CD4-positive, alpha-beta T cell (primary cell): ENCODE data around the gene RER1. TPM values are rescaled to one million over a fixed set of nuclear protein-coding genes. Genes with fewer than 3 reads are reported as not detected.

Experiments
- ATAC-seq: fragments of 200-7000 bp; cut with Tn5 transposase; one replicate; pipeline ENCODE4 v1.10.0; 2022; ENCODE audit warnings: mild to moderate bottlenecking; ENCODE audit not compliant: poor library complexity
- CTCF ChIA-PET: fragments of 350-600 bp; sonication (Branson Sonifier 250); formaldehyde crosslinking; loops from one replicate; lab custom pipeline; 2021; ENCODE audit warnings: antibody characterized with exemption, inconsistent platforms; lab: Charles Lee
- POLR2A ChIA-PET: fragments of 350-600 bp; sonication (Branson Sonifier 250); formaldehyde crosslinking; loops from one replicate; lab custom pipeline; 2021; ENCODE audit warnings: antibody characterized with exemption, inconsistent platforms; lab: Charles Lee
- DNase-seq, 14 experiments: peaks; one replicate each; pipeline ENCODE4 v3.0.0-alpha.2; 2013 to 2020; ENCODE audit warnings: mixed read lengths in 2 of 14
- H3K27ac ChIP-seq, 2 donors: one replicate each; pipeline versions ENCODE4 v1.5.1 to v1.7.0; 2013; ENCODE audit warnings: low read length in 2 of 2, low read depth in 1 of 2, mild to moderate bottlenecking in 1 of 2
- H3K27me3 ChIP-seq, 2 experiments: 1 replicate in 1 of 2; 2 replicates in 1 of 2; pipeline versions ENCODE4 v1.6.1 to v1.7.0; 2013; ENCODE audit warnings: low read length in 2 of 2, control low read depth in 1 of 2, mild to moderate bottlenecking in 1 of 2, moderate library complexity in 1 of 2; ENCODE audit not compliant: insufficient read depth in 2 of 2, control insufficient read depth in 1 of 2
- H3K36me3 ChIP-seq: one replicate; pipeline ENCODE4 v1.6.1; 2013; ENCODE audit warnings: low read length, control low read depth; ENCODE audit not compliant: insufficient read depth
- H3K4me1 ChIP-seq: one replicate; pipeline ENCODE4 v1.6.1; 2013; ENCODE audit warnings: low read length, control low read depth; ENCODE audit not compliant: insufficient read depth
- H3K4me3 ChIP-seq: one replicate; pipeline ENCODE4 v1.5.1; 2013; ENCODE audit warnings: mild to moderate bottlenecking, low read length, moderate library complexity
- H3K9me3 ChIP-seq, 2 experiments: 1 replicate in 1 of 2; 2 replicates in 1 of 2; pipeline versions ENCODE4 v1.6.1 to v1.7.0; 2013; ENCODE audit warnings: low read length in 2 of 2, mild to moderate bottlenecking in 2 of 2, control low read depth in 1 of 2, moderate library complexity in 1 of 2; ENCODE audit not compliant: control insufficient read depth in 1 of 2, insufficient read depth in 1 of 2
- H3K27ac Mint-ChIP-seq: one replicate; pipeline ENCODE4 v1.8.0; 2020; ENCODE audit warnings: mixed read lengths
- H3K27me3 Mint-ChIP-seq: one replicate; pipeline ENCODE4 v1.8.0; 2021; ENCODE audit warnings: mixed read lengths
- H3K36me3 Mint-ChIP-seq: one replicate; pipeline ENCODE4 v1.8.0; 2021; ENCODE audit warnings: low read depth, mixed read lengths
- H3K4me1 Mint-ChIP-seq: one replicate; pipeline ENCODE4 v1.8.0; 2021; ENCODE audit warnings: low read depth, mixed read lengths
- H3K4me3 Mint-ChIP-seq: one replicate; pipeline ENCODE4 v1.8.0; 2020; ENCODE audit warnings: mild to moderate bottlenecking, mixed read lengths
- H3K9me3 Mint-ChIP-seq: one replicate; pipeline ENCODE4 v1.8.0; 2020; ENCODE audit warnings: mixed read lengths
- intact Hi-C, 2 experiments: fragments of 100-400 bp; cut with DNase I in 1 of 2; cut with micrococcal nuclease in 1 of 2; formaldehyde crosslinking; loops; one replicate each; pipeline versions ENCODE4 v1.15.1 to v1.9.0; 2023 to 2025; cut with DNase I, micrococcal nuclease
- total RNA-seq, 174 experiments: library from RNA in 2 of 174; stranded (reverse) in 2 of 174; gene quantifications; one replicate each; pipeline ENCODE4 v1.2.3 and lab custom pipeline; 2021 to 2026
- TF ChIP-seq, protein P1 (sequence below): fragments of 200-600 bp; IDR thresholded peaks from one replicate; pipeline ENCODE4 v1.8.0; 2022; ENCODE audit warnings: antibody characterized with exemption, mild to moderate bottlenecking

The RER1 gene
- total RNA-seq, 2 experiments from 2014 or later: 57.9 to 60.7 TPM

DNA sequence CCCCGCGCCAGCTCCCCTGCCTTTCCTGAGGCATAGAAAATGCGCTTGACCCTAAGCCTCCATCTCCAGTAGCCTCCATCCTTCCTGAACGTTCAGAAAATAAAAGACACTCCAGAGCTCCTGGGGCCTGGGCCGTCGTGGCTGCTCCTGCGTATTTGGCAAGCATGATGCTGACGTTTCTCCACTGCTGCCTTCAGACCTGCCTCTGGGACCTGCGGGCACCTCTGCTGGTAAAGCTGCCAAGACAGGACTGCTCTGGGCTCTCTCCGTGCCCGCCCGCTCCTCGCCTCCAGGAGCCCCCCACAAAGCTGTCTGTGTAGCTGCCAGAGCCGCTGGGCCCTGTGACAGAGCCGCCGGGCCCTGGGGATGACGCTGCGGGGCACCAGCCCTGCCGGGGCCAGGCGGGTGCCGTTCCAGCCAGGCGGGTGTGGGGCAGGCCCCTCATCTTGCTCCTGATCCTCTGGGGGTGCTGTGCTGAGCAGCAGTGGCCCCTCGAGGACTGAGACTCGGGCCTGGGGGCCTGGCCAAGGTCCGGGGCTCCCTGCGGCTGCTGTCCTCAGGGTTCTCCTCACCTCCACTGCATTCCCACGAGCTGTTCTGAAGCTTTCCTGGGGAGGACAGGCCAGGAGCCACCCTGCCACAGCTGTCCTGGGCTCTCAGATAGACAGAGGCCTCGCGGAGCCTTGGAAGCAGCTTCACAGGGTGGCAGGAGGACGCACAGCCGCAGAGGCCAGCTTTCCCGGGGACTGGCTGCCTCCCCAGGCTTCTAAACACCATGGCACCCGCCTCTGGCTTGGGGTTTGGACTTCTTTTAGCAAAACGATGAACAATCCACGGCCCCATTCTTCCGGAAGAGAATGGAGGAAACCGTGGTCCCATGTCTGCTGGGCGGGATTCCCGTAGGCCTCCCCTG lies 48.4 kb upstream of the RER1 start:
- Mint-ChIP-seq H3K27ac (no peak overlapping the region), H3K9me3 (no peaks in the 10 kb centered on the region), H3K4me1 (no peaks in the 10 kb centered on the region), H3K36me3 (no peaks in the 10 kb centered on the region), H3K27me3 (no peaks in the 10 kb centered on the region), H3K4me3 (no peak overlapping the region)
- TF ChIP-seq, protein P1, sequence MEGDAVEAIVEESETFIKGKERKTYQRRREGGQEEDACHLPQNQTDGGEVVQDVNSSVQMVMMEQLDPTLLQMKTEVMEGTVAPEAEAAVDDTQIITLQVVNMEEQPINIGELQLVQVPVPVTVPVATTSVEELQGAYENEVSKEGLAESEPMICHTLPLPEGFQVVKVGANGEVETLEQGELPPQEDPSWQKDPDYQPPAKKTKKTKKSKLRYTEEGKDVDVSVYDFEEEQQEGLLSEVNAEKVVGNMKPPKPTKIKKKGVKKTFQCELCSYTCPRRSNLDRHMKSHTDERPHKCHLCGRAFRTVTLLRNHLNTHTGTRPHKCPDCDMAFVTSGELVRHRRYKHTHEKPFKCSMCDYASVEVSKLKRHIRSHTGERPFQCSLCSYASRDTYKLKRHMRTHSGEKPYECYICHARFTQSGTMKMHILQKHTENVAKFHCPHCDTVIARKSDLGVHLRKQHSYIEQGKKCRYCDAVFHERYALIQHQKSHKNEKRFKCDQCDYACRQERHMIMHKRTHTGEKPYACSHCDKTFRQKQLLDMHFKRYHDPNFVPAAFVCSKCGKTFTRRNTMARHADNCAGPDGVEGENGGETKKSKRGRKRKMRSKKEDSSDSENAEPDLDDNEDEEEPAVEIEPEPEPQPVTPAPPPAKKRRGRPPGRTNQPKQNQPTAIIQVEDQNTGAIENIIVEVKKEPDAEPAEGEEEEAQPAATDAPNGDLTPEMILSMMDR: no peak
- Histone ChIP-seq H3K36me3 (no peaks in the 10 kb centered on the region), H3K27ac (no peak overlapping the region), H3K27me3 (no peaks in the 10 kb centered on the region), H3K4me1 (no peaks in the 10 kb centered on the region), H3K9me3 (no peaks in the 10 kb centered on the region), H3K4me3 (no peak overlapping the region)
- ChIA-PET POLR2A (no interaction called here), CTCF (no interaction called here)
- peak in 1 of 14 experiments; percentile 2 for DNase-seq
- intact Hi-C loops: no loop called here
- no peak for ATAC-seq

DNA sequence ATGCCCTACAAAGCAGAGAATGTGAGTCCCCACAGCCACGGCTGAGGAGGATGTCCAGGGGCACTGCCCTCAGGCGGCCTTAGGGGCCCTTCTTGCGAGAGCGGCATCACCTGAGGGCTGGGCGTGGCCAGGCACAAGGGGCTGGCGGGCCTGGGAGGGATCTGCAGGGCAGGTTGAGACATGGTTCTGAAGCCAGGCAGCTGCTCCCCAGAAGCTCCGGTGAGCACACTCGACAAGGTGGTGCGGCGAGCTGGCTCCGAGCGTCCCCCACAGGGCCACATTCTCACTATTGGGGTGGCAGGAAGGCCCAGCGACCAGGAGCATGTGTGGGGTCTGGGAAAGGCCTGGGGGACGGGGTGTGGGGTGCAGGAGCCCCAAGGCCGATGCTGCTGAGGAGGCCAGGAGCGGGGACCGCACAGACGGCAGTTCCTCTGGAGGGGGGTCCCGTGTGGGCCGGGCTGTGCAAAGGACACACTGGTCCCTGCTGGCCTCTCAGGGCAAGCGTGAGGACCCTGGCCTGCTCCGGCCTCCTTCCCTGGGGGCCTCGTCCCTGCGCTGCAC lies 47.4 kb upstream of the RER1 start:
- H3K9me3 ChIP-seq: no peaks in the 10 kb centered on the region
- Mint-ChIP-seq H3K4me3 (no peak overlapping the region), H3K36me3 (no peaks in the 10 kb centered on the region), H3K9me3 (no peaks in the 10 kb centered on the region), H3K4me1 (no peaks in the 10 kb centered on the region), H3K27me3 (no peaks in the 10 kb centered on the region), H3K27ac (no peak overlapping the region)
- ATAC-seq: no peak
- TF ChIP-seq, protein P1: no peak
- H3K36me3 ChIP-seq: no peaks in the 10 kb centered on the region
- H3K4me1 ChIP-seq: no peaks in the 10 kb centered on the region
- ChIA-PET CTCF (no interaction called here), POLR2A (no interaction called here)
- H3K27ac ChIP-seq: no peak overlapping the region
- no peak overlapping the region for H3K4me3 ChIP-seq
- intact Hi-C loops: no loop called here
- DNase-seq: peak in 1 of 14 experiments; percentile 1
- no peaks in the 10 kb centered on the region for H3K27me3 ChIP-seq

DNA sequence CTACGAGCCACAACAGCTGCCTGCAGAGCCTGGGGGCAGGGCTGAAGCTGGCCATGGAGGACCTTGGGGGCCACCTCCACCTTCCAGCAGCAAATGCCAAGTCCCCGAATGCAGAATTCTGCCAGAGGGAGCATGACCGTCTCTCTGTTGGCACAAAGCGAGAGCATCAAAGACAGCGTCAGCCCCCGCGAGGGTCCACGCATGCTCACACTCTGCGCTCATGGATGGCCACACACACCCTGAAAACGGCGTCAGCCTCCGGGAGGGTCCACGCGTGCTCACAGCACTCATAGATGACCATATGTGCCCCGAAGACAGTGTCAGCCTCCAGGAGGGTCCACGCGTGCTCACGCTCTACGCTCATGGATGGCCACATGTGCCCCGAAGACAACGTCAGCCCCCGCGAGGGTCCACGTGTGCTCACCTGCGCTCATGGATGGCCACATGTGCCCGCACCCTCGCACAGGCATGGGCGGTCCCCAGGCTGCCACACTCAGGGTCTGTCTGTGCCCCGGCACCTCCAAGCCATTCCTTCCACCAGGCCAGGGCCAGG lies 46.8 kb upstream of the RER1 start:
- ATAC-seq (no peak), DNase-seq (peak in 1 of 14 experiments; percentile 4)
- CTCF ChIA-PET: no interaction called here
- Mint-ChIP-seq H3K9me3 (no peaks in the 10 kb centered on the region), H3K4me1 (no peaks in the 10 kb centered on the region), H3K27me3 (no peaks in the 10 kb centered on the region), H3K4me3 (no peak overlapping the region), H3K36me3 (no peaks in the 10 kb centered on the region), H3K27ac (no peak overlapping the region)
- H3K36me3 ChIP-seq: no peaks in the 10 kb centered on the region
- TF ChIP-seq, protein P1: no peak
- no peak overlapping the region for H3K4me3 ChIP-seq
- POLR2A ChIA-PET: no interaction called here
- no peaks in the 10 kb centered on the region for H3K9me3 ChIP-seq
- no peaks in the 10 kb centered on the region for H3K4me1 ChIP-seq
- intact Hi-C loops: no loop called here
- H3K27ac ChIP-seq: no peak overlapping the region
- H3K27me3 ChIP-seq: no peaks in the 10 kb centered on the region
